SJCRH30 (cell line): ENCODE data around the gene SNW1. TPM values are rescaled to one million over a fixed set of nuclear protein-coding genes. Genes with fewer than 3 reads are reported as not detected.

Source experiments
- DNase-seq, 2 experiments: peaks; one replicate each; pipeline ENCODE4 v3.0.0-alpha.2; 2015 to 2020
- H3K27ac ChIP-seq: fragments of 250-450 bp; sonication (Bioruptor Pico); 2 replicates; pipeline ENCODE4 v1.5.1; 2020; ENCODE audit warnings: mild to moderate bottlenecking, moderate library complexity
- H3K27me3 ChIP-seq: fragments of 250-450 bp; sonication (Bioruptor Pico); 2 replicates; pipeline ENCODE4 v1.5.1; 2020; ENCODE audit warnings: mild to moderate bottlenecking, moderate library complexity
- H3K36me3 ChIP-seq: fragments of 250-450 bp; sonication (Bioruptor Pico); 2 replicates; pipeline ENCODE4 v1.5.1; 2020; ENCODE audit warnings: mild to moderate bottlenecking, moderate library complexity
- H3K4me1 ChIP-seq: fragments of 250-450 bp; sonication (Bioruptor Pico); 2 replicates; pipeline ENCODE4 v1.5.1; 2020; ENCODE audit warnings: mild to moderate bottlenecking, moderate library complexity
- H3K4me3 ChIP-seq: fragments of 250-450 bp; sonication (Bioruptor Pico); 2 replicates; pipeline ENCODE4 v1.5.1; 2020; ENCODE audit warnings: mild to moderate bottlenecking, moderate library complexity
- H3K9me3 ChIP-seq: fragments of 250-450 bp; sonication (Bioruptor Pico); replicated peaks from 2 replicates; pipeline ENCODE4 v1.5.1; 2020; ENCODE audit warnings: mild to moderate bottlenecking, moderate library complexity
- total RNA-seq: library from RNA; depleted of rRNA; stranded (reverse); fragments of >200 nt; shearing (Covaris generic); gene quantifications from 2 replicates; pipeline ENCODE4 v1.2.3, GENCODE V29; 2014

The SNW1 gene
- total RNA-seq, 1 experiment from 2014 or later, result 82.3 TPM

DNA sequence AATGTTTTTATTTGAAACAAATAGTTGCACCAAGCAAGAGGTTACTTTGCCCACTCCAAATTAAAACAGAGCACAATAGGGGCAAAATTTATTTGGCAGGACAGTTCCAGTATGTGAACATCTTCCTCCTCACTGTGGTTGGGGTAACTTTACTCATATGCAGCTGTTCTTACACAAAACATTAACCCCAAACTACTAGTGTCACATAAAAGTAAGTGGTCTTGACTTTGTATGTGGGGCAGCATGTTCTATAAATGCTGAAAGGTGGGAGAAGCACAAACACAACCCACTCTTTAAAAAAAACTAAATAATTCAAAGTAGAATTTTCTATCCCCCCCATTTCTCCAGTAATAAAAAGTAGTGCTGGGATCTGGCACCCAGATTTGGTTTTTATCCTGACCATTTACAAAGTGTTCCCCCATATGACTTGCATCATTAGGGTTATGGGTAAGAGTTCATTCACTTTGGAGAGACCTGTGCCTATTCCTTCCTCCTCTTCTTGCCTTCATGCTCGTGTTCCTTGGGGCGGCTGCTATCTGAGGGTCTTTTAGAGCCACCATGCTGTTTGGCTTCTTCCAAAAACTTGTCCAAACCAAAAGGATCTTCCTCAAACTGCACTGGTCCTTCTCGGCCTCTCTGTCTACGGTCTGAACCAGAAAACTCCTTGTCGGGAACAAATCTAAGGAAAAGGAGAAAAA, 43.2 kb downstream of the SNW1 start:
- Histone ChIP-seq H3K4me3 (no peak overlapping the region), H3K9me3 (no peaks in the 10 kb centered on the region), H3K27me3 (no peaks in the 10 kb centered on the region), H3K4me1 (no peaks in the 10 kb centered on the region), H3K27ac (no peak overlapping the region), H3K36me3 (peaks cover 80% of the 10 kb centered on the region)
- DNase-seq, result no peak

DNA sequence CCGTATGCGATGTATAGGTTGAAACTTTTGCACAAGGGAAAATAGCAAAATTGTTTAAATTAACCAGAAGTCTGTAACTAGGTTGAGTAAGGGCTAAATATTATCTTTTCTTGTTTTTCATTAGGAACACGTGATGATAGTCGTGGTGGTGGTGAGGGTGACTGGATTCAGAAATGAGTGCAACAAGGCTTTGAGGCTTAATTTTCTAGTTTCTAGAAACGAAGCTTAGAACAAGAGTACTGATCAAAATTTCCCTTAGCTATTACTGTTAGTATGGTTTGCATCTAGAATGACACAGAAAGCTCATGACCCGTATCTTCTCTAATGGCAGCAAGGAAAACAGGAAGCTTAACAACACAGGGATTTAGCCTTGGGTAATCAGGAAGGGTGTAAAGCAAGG, 46.0 kb downstream of the SNW1 start:
- Histone ChIP-seq H3K36me3 (peaks cover 75% of the 10 kb centered on the region), H3K4me1 (0 out of 2 replicates have a peak, but pooled peaks cover 2% of the 10 kb centered on the region), H3K4me3 (no peak overlapping the region), H3K27me3 (no peaks in the 10 kb centered on the region), H3K9me3 (no peaks in the 10 kb centered on the region), H3K27ac (no peak overlapping the region)
- DNase-seq, result no peak

DNA sequence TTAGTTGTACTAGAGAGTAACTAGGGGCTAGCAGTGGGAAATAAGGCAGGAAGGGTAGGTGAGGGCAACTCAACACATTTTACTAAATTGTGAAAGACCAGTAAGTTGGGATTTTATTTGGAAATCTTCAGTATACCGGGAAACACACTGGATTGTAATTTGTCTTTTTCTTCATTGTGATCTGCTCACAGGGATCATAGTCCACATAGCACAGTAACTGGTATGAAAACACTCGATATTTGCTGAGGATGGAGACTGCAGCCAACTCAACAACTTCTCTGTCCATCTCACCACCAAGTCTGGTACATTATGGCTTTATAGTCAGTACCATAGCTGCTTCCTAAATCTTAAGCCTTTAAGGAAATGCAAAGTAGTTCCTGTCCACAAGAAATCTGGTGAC, 50.6 kb downstream of the SNW1 start:
- H3K4me1 ChIP-seq, result peaks cover 15% of the 10 kb centered on the region
- no peak overlapping the region for H3K27ac ChIP-seq
- H3K4me3 ChIP-seq, result no peak overlapping the region
- no peaks in the 10 kb centered on the region for H3K27me3 ChIP-seq
- H3K9me3 ChIP-seq, result no peaks in the 10 kb centered on the region
- H3K36me3 ChIP-seq, result peaks cover 44% of the 10 kb centered on the region
- DNase-seq, result no peak

DNA sequence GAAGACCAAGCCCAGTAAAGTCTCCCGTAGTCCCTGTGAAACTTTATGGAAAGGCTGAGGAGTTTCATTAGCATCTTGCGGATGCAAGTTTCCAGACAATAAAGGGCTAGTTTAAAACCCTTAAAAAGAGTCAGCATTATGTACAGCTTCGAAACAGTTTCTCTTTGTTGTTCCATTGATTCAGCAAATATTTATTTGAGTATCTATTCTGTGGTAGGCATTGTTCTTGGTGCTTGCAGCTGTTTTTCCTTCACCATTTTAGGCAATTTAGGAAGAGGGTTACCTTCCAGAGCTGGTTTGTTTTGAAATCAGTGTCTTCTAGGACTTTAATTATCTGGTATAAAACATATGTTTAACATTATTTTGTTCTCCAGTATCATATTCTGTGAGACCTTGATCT, 51.5 kb downstream of the SNW1 start:
- peaks cover 15% of the 10 kb centered on the region for H3K4me1 ChIP-seq
- H3K27me3 ChIP-seq, result no peaks in the 10 kb centered on the region
- peak overlapping the region; percentile 96 for H3K4me3 ChIP-seq
- no peak overlapping the region; the same call in 1 of the 2 replicates for H3K27ac ChIP-seq
- DNase-seq, result no peak
- H3K36me3 ChIP-seq, result peaks cover 35% of the 10 kb centered on the region
- H3K9me3 ChIP-seq, result no peaks in the 10 kb centered on the region

DNA sequence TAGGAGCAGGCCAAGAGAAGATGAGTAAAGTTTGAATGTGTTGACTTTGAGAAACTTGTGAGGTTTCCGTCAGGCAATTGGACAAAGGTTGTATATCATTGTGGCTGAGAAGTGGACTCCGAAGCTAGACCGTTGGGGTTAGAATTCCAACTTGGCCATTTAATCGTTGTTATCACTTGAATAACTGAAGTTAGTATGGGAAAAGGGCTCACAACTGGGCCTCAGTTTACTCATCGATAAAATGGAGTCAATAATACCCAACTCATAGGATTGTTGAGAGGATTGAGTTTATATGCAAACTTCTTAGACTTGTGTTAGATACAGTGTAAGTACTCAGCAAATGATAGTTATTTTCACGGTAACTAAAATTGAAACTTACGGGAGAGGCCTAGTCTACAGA, 52.2 kb downstream of the SNW1 start:
- H3K9me3 ChIP-seq, result no peaks in the 10 kb centered on the region
- DNase-seq, result no peak
- no peaks in the 10 kb centered on the region for H3K27me3 ChIP-seq
- peaks cover 35% of the 10 kb centered on the region for H3K36me3 ChIP-seq
- H3K27ac ChIP-seq, result peak overlapping the region; percentile 50; the same call in 1 of the 2 replicates
- H3K4me1 ChIP-seq, result peaks cover 15% of the 10 kb centered on the region
- peak overlapping the region; percentile 96 for H3K4me3 ChIP-seq

DNA sequence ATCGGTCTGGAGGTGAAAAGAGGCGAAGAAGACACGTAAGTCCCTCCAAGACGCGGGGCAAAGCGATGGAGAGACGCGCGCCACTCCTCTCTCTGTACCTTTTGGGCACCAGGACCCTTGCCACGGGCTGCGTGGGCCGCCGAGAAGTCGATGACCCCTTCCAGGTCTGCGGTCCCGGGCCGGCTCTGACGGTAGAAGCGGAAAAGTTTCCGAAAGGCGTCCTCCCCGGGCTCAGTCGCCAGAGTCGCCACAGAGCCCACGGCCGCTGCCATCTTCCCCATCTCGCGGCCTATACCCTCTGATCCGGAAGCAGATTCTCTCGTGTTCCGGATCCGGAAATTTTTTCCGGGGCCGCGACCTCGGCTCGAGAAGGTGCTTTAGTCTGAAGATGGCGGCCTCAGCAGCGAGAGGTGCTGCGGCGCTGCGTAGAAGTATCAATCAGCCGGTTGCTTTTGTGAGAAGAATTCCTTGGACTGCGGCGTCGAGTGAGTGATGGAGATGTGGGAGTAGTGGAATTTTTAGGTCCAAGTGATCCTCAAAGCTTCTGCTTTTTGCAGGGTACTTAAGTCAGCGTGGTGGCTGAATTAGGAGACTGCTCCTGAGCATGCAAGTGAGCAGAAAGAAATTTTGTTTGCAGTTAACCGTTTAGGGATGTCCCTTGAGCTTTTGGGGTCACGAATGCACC, 53.1 kb downstream of the SNW1 start, which contains the start of the genes ALKBH1 and SLIRP:
TSS of gene ALKBH1 (minus strand) at position 300 of the 685 bp plus-strand sequence. CDS start at position 281, 19 bp downstream.
TSS of gene SLIRP (plus strand) at position 380 of the 685 bp plus-strand sequence. CDS start at position 389, 9 bp downstream.
- Histone ChIP-seq H3K4me3 (peak within 1 kb of the TSS; percentile 96), H3K4me1 (peaks cover 15% of the 10 kb centered on the region), H3K9me3 (no peaks in the 10 kb centered on the region), H3K27me3 (no peaks in the 10 kb centered on the region), H3K27ac (peak within 1 kb of the TSS; percentile 50), H3K36me3 (peaks cover 32% of the 10 kb centered on the region)
- DNase-seq, result peak; percentile 81 to 87

DNA sequence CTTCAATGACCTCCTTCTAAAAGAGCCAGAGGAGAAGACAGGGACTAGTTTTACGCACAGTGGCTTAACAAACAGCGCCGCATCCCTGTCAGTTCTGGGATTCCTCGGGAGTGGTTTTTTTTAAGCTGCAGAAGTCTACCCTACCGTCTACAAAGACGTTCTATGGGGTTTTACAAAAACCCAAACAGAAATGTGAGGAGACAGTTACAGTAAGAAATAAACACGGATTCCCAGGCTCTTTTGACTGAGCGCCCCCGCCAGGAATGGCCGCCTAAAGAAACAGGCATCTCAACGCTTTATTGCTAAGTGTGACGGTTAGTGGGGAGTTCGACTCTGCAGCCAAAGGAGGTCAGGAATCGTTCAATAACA, 53.6 kb downstream of the SNW1 start:
- peak overlapping the region; percentile 50 for H3K27ac ChIP-seq
- DNase-seq, result peak; percentile 4 to 32
- H3K36me3 ChIP-seq, result peaks cover 34% of the 10 kb centered on the region
- H3K9me3 ChIP-seq, result no peaks in the 10 kb centered on the region
- peaks cover 15% of the 10 kb centered on the region for H3K4me1 ChIP-seq
- H3K27me3 ChIP-seq, result no peaks in the 10 kb centered on the region
- peak overlapping the region; percentile 96 for H3K4me3 ChIP-seq

DNA sequence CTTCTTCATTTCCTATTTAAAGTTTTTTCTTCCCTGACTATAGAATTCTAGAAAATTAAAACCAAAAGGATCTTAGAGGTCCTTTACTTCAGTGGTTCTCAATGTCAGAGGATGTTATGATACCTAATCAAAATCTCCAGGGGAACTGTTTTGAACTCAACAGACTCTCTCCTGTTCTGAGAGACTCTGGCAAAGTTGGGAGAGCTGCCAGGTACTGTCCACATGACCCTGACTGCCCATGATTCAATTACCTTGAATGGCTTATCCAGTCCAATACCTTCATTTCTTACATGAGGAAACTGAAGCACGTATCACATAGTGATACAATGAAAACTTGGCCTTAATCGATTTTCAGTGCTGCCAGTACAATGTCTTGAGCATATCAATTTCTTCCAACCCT, 69.7 kb downstream of the SNW1 start:
- Histone ChIP-seq H3K4me3 (no peak overlapping the region), H3K27ac (no peak overlapping the region), H3K27me3 (no peaks in the 10 kb centered on the region), H3K4me1 (no peaks in the 10 kb centered on the region), H3K9me3 (no peaks in the 10 kb centered on the region), H3K36me3 (peaks cover 30% of the 10 kb centered on the region)
- no peak for DNase-seq

DNA sequence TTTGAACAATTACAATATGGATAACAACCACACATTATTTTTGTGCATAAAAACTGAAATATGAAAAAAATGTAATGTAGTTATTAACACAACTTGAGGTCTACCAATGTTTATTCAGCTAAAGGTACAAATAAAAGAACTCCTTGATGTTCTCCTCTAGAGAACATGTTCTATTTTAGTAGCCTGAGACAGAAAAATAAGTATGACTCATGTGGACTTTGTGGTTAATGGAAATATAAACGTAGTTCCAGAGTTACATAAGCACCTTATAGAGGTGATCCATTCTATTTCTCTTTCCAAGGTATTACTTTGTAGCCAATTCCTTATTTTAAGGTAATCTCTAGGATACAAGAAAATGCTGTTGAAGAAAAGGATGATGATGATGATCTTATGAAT, 78.8 kb downstream of the SNW1 start:
- H3K9me3 ChIP-seq, result no peaks in the 10 kb centered on the region
- H3K36me3 ChIP-seq, result peaks cover 6% of the 10 kb centered on the region
- no peak for DNase-seq
- no peak overlapping the region for H3K4me3 ChIP-seq
- no peak overlapping the region for H3K27ac ChIP-seq
- H3K27me3 ChIP-seq, result no peaks in the 10 kb centered on the region
- H3K4me1 ChIP-seq, result peaks cover 6% of the 10 kb centered on the region; the same call in 1 of the 2 replicates

DNA sequence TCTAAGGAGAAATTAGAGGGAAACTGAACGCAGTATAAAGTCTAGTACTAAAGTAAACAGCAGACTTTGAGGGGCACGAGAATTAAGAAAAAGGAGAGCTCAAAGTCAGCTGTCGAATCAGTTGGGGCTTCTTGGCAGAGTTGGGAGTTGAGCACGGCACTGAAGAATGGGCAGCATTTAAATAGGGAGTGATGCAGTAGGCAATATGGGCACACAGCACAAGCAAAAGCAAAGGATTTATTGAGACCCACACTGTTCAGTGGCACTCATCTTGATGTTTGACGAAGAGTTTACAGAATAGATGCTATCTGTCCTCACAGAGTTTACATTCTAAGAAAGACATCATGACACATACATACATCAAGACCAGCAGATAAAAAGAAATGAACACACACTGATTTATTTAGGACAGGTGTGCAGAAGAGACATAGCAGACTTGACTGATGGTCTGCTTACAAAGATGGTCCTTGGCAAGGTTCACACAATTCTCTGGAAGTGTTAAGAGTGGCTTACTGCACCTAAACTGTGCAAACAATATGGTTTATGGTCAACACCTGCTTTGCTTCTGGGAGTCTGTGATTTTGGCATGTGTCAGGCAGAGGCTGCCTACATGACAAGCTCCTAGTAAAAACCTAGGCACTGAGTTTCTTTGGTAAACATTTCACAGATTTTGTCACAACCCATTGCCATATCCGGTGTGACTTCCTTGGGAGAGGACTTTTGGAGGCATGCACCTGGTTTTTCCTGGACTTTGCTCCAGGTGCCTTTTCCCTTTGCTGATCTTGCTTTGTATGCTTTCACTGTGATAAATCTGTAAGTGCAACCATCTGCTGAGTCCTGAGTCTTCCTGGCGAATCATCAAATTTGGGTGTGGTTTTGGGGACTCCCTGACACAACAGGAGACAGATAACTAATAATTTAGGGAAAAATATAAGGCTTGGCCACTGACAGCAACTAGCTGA, 79.5 kb downstream of the SNW1 start:
- H3K9me3 ChIP-seq, result no peaks in the 10 kb centered on the region
- no peaks in the 10 kb centered on the region for H3K27me3 ChIP-seq
- H3K27ac ChIP-seq, result no peak overlapping the region
- 0 out of 2 replicates have a peak, but pooled peaks cover 2% of the 10 kb centered on the region for H3K36me3 ChIP-seq
- no peak overlapping the region for H3K4me3 ChIP-seq
- DNase-seq, result no peak
- H3K4me1 ChIP-seq, result peaks cover 6% of the 10 kb centered on the region; the same call in 1 of the 2 replicates

DNA sequence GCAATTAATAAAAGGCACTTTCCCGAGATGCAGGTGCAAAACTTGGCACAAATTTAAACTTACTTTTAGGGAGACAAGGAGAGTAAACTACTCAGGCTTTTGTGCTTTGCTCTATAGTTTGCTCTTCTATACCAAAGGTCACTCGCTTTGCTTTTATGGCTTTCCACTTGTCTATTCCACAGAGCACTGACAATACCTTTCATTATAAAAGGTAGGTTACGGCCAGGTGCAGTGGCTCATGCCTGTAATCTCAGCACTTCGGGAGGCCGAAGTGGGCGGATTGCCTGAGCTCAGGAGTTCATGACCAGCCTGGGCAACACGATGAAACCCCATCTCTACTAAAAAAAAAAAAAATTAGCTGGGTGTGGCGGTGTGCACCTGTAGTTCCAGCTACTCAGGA, 86.0 kb downstream of the SNW1 start:
- Histone ChIP-seq H3K4me3 (no peak overlapping the region), H3K4me1 (no peaks in the 10 kb centered on the region), H3K27ac (no peak overlapping the region), H3K9me3 (no peaks in the 10 kb centered on the region), H3K36me3 (peaks cover 25% of the 10 kb centered on the region), H3K27me3 (no peaks in the 10 kb centered on the region)
- DNase-seq, result no peak

DNA sequence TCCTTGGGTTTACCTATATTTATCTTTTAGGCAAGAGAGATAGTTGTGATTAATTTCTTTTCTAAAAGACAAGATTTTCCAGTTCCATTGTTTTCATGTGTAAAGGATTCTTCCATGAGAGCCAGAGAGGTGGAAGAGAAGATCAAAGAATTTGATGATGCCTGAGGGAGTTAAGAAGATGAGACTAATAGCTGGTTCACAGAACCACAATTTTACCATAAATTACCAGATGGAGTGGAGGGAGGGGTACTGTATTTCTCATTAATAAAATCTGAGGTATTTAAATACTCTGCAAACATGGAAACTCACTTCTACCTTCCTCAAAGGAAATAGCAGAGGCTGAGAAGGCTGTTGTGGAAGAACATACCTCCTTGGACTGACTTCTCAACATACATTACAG, 87.8 kb downstream of the SNW1 start:
- H3K4me1 ChIP-seq, result no peaks in the 10 kb centered on the region
- H3K27ac ChIP-seq, result no peak overlapping the region
- no peaks in the 10 kb centered on the region for H3K9me3 ChIP-seq
- peaks cover 25% of the 10 kb centered on the region for H3K36me3 ChIP-seq
- no peaks in the 10 kb centered on the region for H3K27me3 ChIP-seq
- no peak overlapping the region for H3K4me3 ChIP-seq
- DNase-seq, result no peak
